HepG2 (cell line): ENCODE results near the gene RASL10A. TPM values are rescaled to one million over a fixed set of nuclear protein-coding genes. Genes with fewer than 3 reads are reported as not detected.

Experiments
- ATAC-seq: fragments of 200-7000 bp; cut with Tn5 transposase; 3 replicates; pipeline ENCODE4 v1.9.1; 2020; ENCODE audit warnings: mild to moderate bottlenecking, moderate library complexity
- BruUV-seq: library from RNA; stranded (reverse); fragments of 400-500 nt; replicated peaks from 2 replicates; lab custom pipeline; 2021; lab: Mats Ljungman, UMichigan
- CTCF ChIA-PET: fragments of 300-600 bp; formaldehyde crosslinking; extraction: SDS; loops from one replicate; lab custom pipeline; 2021; ENCODE audit warnings: low total read pairs, inconsistent platforms, low intra/inter-chr PET ratio; lab: Yijun Ruan, JAX
- POLR2A ChIA-PET: fragments of 350-600 bp; sonication (Branson Sonifier 250); formaldehyde crosslinking; loops from one replicate; lab custom pipeline; 2020; ENCODE audit warnings: antibody characterized with exemption, inconsistent platforms; lab: Yijun Ruan, JAX
- DNase-seq: peaks from one replicate; pipeline ENCODE4 v3.0.0-alpha.2; 2015; ENCODE audit warnings: low spot score
- FAIRE-seq: peaks from 3 replicates; lab custom pipeline; 2011; peaks lifted over from hg19 to GRCh38; lab: Jason Lieb, UNC
- H2AFZ ChIP-seq: one replicate; pipeline ENCODE4 v1.6.1; 2011; ENCODE audit warnings: low read length, inconsistent platforms
- H3K27ac ChIP-seq: fragments of 300-600 bp; 3 replicates; pipeline ENCODE4 v1.8.0; 2011; ENCODE audit warnings: mixed run types, mild to moderate bottlenecking, mixed read lengths, low read length, inconsistent platforms; ENCODE audit not compliant: insufficient read depth; ENCODE audit errors: extremely low read length
- H3K27me3 ChIP-seq, 2 experiments: fragments of 200-600 bp in 1 of 2; 2 replicates in 1 of 2; 3 replicates in 1 of 2; pipeline versions ENCODE4 v1.6.0 to v1.8.0; 2011; ENCODE audit warnings: low read length in 2 of 2, mild to moderate bottlenecking in 2 of 2, moderate library complexity in 2 of 2, inconsistent platforms in 1 of 2; ENCODE audit not compliant: insufficient read depth in 2 of 2, control insufficient read depth in 1 of 2
- H3K36me3 ChIP-seq, 2 experiments: fragments of 200-600 bp in 1 of 2; replicated peaks in 1 of 2; 2 replicates in 1 of 2; 3 replicates in 1 of 2; pipeline versions ENCODE4 v1.5.1 to v1.8.0; 2011; ENCODE audit warnings: low read length in 2 of 2, inconsistent platforms in 1 of 2; ENCODE audit not compliant: insufficient read depth in 2 of 2, control insufficient read depth in 1 of 2
- H3K4me1 ChIP-seq: 2 replicates; pipeline ENCODE4 v1.5.1; 2012; ENCODE audit warnings: low read length, inconsistent platforms; ENCODE audit not compliant: insufficient read depth
- H3K4me2 ChIP-seq: 2 replicates; pipeline ENCODE4 v1.6.0; 2011; ENCODE audit warnings: low read depth, low read length, inconsistent platforms
- H3K4me3 ChIP-seq, 3 experiments: fragments of 200-600 bp in 1 of 3; sonication (generic), shearing (Covaris generic) in 1 of 3; replicated peaks in 1 of 3; 2 replicates each; pipeline ENCODE4 v1.5.1; 2011 to 2016; ENCODE audit warnings: low read length in 3 of 3, inconsistent platforms in 2 of 3, low read depth in 2 of 3, mild to moderate bottlenecking in 2 of 3, control low read depth in 1 of 3, mixed read lengths in 1 of 3; ENCODE audit not compliant: insufficient read depth in 1 of 3
- H3K79me2 ChIP-seq: one replicate; pipeline ENCODE4 v1.6.1; 2011; ENCODE audit warnings: low read length, inconsistent platforms; ENCODE audit not compliant: insufficient read depth
- H3K9ac ChIP-seq: 2 replicates; pipeline ENCODE4 v1.6.0; 2011; ENCODE audit warnings: mild to moderate bottlenecking, low read depth, low read length, inconsistent platforms; ENCODE audit not compliant: insufficient read depth
- H3K9me3 ChIP-seq: 2 replicates; pipeline ENCODE4 v1.5.1; 2012; ENCODE audit warnings: mild to moderate bottlenecking, low read length
- H4K20me1 ChIP-seq: 2 replicates; pipeline ENCODE4 v1.6.0; 2011; ENCODE audit warnings: inconsistent platforms, mild to moderate bottlenecking, low read length, moderate library complexity; ENCODE audit not compliant: insufficient read depth
- GLI4 ChIP-seq: sonication (generic); formaldehyde crosslinking; IDR thresholded peaks from 2 replicates; pipeline ENCODE4 v1.5.1; 2020; ENCODE audit warnings: missing genetic modification reagents, mild to moderate bottlenecking, moderate library complexity, borderline replicate concordance
- GPN1 ChIP-seq: sonication (generic); formaldehyde crosslinking; IDR thresholded peaks from 2 replicates; pipeline ENCODE4 v1.5.1; 2020; ENCODE audit warnings: missing genetic modification reagents, borderline replicate concordance
- HCFC1 ChIP-seq: fragments of 150-350 bp; IDR thresholded peaks from 2 replicates; pipeline ENCODE4 v1.6.1; 2014; ENCODE audit warnings: low read depth, low read length
- HHEX ChIP-seq: IDR thresholded peaks from 2 replicates; pipeline ENCODE4 v1.6.1; 2016; ENCODE audit warnings: control low read depth
- HMG20A ChIP-seq: IDR thresholded peaks from 2 replicates; pipeline ENCODE4 v1.6.1; 2016; ENCODE audit warnings: borderline replicate concordance
- HOXA9 ChIP-seq: sonication (generic); formaldehyde crosslinking; IDR thresholded peaks from 2 replicates; pipeline ENCODE4 v1.8.1; 2022; ENCODE audit warnings: missing genetic modification reagents, mild to moderate bottlenecking, moderate library complexity, borderline replicate concordance
- ISL2 ChIP-seq: sonication (generic); formaldehyde crosslinking; IDR thresholded peaks from 2 replicates; pipeline ENCODE4 v1.5.0; 2020; ENCODE audit warnings: missing genetic modification reagents
- MIXL1 ChIP-seq: IDR thresholded peaks from 2 replicates; pipeline ENCODE4 v1.6.1; 2016
- NCOA2 ChIP-seq: sonication (generic); formaldehyde crosslinking; IDR thresholded peaks from 2 replicates; pipeline ENCODE4 v1.8.0; 2022; ENCODE audit warnings: inconsistent platforms
- NCOA5 ChIP-seq: sonication (generic); formaldehyde crosslinking; IDR thresholded peaks from 2 replicates; pipeline ENCODE4 v1.4.0; 2020; ENCODE audit warnings: missing genetic modification reagents
- NR1H2 ChIP-seq: sonication (generic); formaldehyde crosslinking; IDR thresholded peaks from 2 replicates; pipeline ENCODE4 v1.8.1; 2022; ENCODE audit warnings: low read depth, missing genetic modification reagents, borderline replicate concordance
- TEAD2 ChIP-seq: sonication (generic); formaldehyde crosslinking; IDR thresholded peaks from 2 replicates; pipeline ENCODE4 v1.9.0; 2021; ENCODE audit warnings: missing genetic modification reagents
- ZNF12 ChIP-seq: sonication (generic); formaldehyde crosslinking; IDR thresholded peaks from 2 replicates; pipeline ENCODE4 v1.5.0; 2020; ENCODE audit warnings: missing genetic modification reagents
- ZNF703 ChIP-seq: sonication (generic); formaldehyde crosslinking; IDR thresholded peaks from 2 replicates; pipeline ENCODE4 v1.5.1; 2020; ENCODE audit warnings: missing genetic modification reagents, mild to moderate bottlenecking, moderate library complexity, borderline replicate concordance
- WGBS: methylation state at CpG from one replicate; pipeline ENCODE4 v1.1.6; 2017; ENCODE audit warnings: low lambda C conversion rate; 5-methylcytosine and 5-hydroxymethylcytosine counted together
- in situ Hi-C: cut with HindIII; loops from 2 replicates; pipeline ENCODE4 v1.10.0; 2017; ENCODE audit warnings: low pct_unique_long_range_greater_than_20kb; ENCODE audit not compliant: extremely low pct_ligation_motif_present
- intact Hi-C: fragments of 100-400 bp; cut with micrococcal nuclease; formaldehyde crosslinking; loops from one replicate; pipeline ENCODE4 v1.10.0; 2022; ENCODE audit not compliant: unreplicated experiment
- polyA plus RNA-seq, 8 experiments: library from polyadenylated mRNA; depleted of rRNA in 3 of 8; stranded (reverse) in 7 of 8; unstranded in 1 of 8; fragments of >200 nt; fragmentation: Illumina TruSeq in 4 of 8; extraction: Trizol in 4 of 8; gene quantifications; 2 replicates each; pipeline versions ENCODE4 v1.2.1 to v1.2.3, GENCODE V29; 2011 to 2016; ENCODE audit warnings: low read depth in 4 of 8, missing spikeins in 1 of 8, mixed read lengths in 1 of 8; ENCODE audit not compliant: insufficient read depth in 1 of 8
- total RNA-seq, 5 experiments: library from RNA; depleted of rRNA; stranded (reverse); fragments of >200 nt; fragmentation: Illumina TruSeq; extraction: Trizol; gene quantifications; 2 replicates each; pipeline ENCODE4 v1.2.3, GENCODE V29; 2016; ENCODE audit warnings: low read depth in 1 of 5
- TF ChIP-seq, protein P1 (sequence below): sonication (generic); formaldehyde crosslinking; IDR thresholded peaks from 2 replicates; pipeline ENCODE4 v1.9.0; 2021; ENCODE audit warnings: missing genetic modification reagents, borderline replicate concordance
- TF ChIP-seq, protein P2 (sequence below): sonication (generic); formaldehyde crosslinking; IDR thresholded peaks from 2 replicates; pipeline ENCODE4 v1.4.0; 2020; ENCODE audit warnings: mild to moderate bottlenecking, missing genetic modification reagents
- TF ChIP-seq, protein P3 (sequence below): sonication (generic); formaldehyde crosslinking; IDR thresholded peaks from 2 replicates; pipeline ENCODE4 v1.8.0; 2022; ENCODE audit warnings: missing genetic modification reagents, mild to moderate bottlenecking, borderline replicate concordance
- TF ChIP-seq, protein P4 (sequence below): sonication (generic); formaldehyde crosslinking; IDR thresholded peaks from 2 replicates; pipeline ENCODE4 v1.8.0; 2022; ENCODE audit warnings: low read depth, missing genetic modification reagents

Gene RASL10A
- total and polyA plus RNA-seq, 2 of the 13 experiments (the other 11 are each of a cell fraction or from before 2014, with no cell fraction given): 0.05 to 0.22 TPM

DNA sequence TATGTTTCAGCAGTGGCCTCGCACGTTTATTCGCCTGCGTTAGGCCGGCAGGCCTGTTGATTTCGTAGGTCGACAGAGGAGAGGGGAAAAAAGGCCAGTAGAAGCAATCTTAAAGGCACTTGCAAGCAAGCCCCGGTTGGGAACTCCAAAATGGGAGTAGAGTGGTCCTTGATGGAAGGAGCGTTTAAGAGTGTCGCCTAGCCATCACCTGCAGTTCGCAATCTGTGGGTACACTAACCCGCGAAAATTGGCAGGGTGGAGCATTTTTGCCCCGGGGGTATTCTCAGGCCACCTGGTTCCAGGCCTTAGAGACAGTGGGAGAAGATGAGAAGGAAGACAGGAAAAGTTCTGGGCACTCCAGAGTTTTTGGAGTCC is 46.3 kb downstream of the RASL10A start (continued):
- TF ChIP-seq, protein P1, sequence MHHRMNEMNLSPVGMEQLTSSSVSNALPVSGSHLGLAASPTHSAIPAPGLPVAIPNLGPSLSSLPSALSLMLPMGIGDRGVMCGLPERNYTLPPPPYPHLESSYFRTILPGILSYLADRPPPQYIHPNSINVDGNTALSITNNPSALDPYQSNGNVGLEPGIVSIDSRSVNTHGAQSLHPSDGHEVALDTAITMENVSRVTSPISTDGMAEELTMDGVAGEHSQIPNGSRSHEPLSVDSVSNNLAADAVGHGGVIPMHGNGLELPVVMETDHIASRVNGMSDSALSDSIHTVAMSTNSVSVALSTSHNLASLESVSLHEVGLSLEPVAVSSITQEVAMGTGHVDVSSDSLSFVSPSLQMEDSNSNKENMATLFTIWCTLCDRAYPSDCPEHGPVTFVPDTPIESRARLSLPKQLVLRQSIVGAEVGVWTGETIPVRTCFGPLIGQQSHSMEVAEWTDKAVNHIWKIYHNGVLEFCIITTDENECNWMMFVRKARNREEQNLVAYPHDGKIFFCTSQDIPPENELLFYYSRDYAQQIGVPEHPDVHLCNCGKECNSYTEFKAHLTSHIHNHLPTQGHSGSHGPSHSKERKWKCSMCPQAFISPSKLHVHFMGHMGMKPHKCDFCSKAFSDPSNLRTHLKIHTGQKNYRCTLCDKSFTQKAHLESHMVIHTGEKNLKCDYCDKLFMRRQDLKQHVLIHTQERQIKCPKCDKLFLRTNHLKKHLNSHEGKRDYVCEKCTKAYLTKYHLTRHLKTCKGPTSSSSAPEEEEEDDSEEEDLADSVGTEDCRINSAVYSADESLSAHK (CRISPR knock-in tag): no peak
- TF ChIP-seq HHEX (no peak), NCOA2 (CRISPR knock-in tag) (no peak), HCFC1 (no peak), GPN1 (CRISPR knock-in tag) (no peak)
- TF ChIP-seq, protein P2, sequence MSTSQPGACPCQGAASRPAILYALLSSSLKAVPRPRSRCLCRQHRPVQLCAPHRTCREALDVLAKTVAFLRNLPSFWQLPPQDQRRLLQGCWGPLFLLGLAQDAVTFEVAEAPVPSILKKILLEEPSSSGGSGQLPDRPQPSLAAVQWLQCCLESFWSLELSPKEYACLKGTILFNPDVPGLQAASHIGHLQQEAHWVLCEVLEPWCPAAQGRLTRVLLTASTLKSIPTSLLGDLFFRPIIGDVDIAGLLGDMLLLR (CRISPR knock-in tag): no peak
- TF ChIP-seq, all 625 proteins: peak for 5

DNA sequence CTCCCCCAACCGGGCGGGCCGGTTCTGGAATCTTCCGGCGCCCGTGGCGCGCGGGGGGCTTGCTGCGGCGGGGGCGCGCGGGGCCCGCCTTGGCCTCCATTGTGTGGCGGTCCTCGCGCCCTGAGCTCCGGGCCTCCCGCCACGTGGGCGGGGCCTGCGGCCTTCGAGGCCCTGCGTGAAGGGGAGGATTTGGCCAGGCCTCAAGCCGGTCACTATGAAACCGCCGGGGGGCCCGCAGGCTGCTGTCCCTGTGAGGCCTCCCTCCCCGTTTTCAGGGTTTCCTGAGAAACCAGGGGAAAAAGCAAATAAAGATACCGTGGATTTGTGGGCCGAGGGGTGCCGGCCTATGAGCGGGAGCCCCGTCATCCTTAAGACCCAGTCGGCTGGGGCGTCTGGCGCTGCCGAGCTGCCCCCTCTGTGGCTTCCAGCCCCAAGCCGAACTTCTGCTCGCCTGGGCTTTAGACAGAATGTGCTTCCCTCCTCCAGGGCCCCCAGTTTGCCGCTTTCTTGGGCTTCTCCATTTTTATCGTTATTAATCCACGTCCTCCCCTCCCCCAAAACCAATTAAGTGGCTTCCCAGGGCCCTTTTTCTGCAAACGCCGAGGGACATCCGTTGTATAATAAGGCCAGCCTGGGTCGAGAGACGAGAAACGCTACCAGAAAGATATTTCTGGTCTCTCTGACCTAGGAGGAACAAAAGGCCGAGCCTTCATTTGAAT is 46.8 kb downstream of the RASL10A start:
- H3K4me1 ChIP-seq: peaks cover 56% of the 10 kb centered on the region
- peak; percentile 23 for ATAC-seq
- H3K79me2 ChIP-seq: peaks cover 77% of the 10 kb centered on the region
- peaks cover 43% of the 10 kb centered on the region for H4K20me1 ChIP-seq
- H3K27ac ChIP-seq: peak overlapping the region; percentile 98
- FAIRE-seq: no peak
- H3K9ac ChIP-seq: peak overlapping the region; percentile 100
- intact Hi-C loops (no loop called here), in situ Hi-C loops (no loop called here)
- under 1% methylated on average over 11 of the region's 51 CpGs for WGBS
- H3K27me3 ChIP-seq: no peaks in the 10 kb centered on the region; a peak in 1 of 5 replicates
- no peaks in the 10 kb centered on the region for H3K9me3 ChIP-seq
- peak overlapping the region; percentile 75 to 96 (median 93) for H3K4me3 ChIP-seq
- peaks cover 7 to 40% of the 10 kb centered on the region in 2 experiments for H3K36me3 ChIP-seq
- H2AFZ ChIP-seq: no peak overlapping the region
- POLR2A ChIA-PET: interaction anchor here (0.5 to 1.2 kb wide), 2 partner anchors 8 to 14 kb away, joined by 3 to 4 read pairs; no protein-coding TSS in a partner anchor
- H3K4me2 ChIP-seq: peak overlapping the region; percentile 90
- peak; percentile 41 for DNase-seq
- BruUV-seq: no TSS peak
- CTCF ChIA-PET: no interaction called here
- no peak for TF ChIP-seq ZNF12 (CRISPR knock-in tag)
- TF ChIP-seq HMG20A (CRISPR knock-in tag): no peak
- TF ChIP-seq MIXL1 (CRISPR knock-in tag): no peak
- TF ChIP-seq NCOA5 (CRISPR knock-in tag): no peak
- TF ChIP-seq, protein P3, sequence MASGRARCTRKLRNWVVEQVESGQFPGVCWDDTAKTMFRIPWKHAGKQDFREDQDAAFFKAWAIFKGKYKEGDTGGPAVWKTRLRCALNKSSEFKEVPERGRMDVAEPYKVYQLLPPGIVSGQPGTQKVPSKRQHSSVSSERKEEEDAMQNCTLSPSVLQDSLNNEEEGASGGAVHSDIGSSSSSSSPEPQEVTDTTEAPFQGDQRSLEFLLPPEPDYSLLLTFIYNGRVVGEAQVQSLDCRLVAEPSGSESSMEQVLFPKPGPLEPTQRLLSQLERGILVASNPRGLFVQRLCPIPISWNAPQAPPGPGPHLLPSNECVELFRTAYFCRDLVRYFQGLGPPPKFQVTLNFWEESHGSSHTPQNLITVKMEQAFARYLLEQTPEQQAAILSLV (CRISPR knock-in tag): no peak; the same call in 1 of the 2 replicates
- TF ChIP-seq ZNF703 (CRISPR knock-in tag): peak; percentile 75; the same call in 1 of the 2 replicates
- TF ChIP-seq HOXA9 (CRISPR knock-in tag): 0 out of 2 replicates have a peak, but pooled peaks have one; percentile 76
- peak; percentile 84; the same call in 1 of the 2 replicates for TF ChIP-seq GLI4 (CRISPR knock-in tag)
- TF ChIP-seq NR1H2 (CRISPR knock-in tag): 0 out of 2 replicates have a peak, but pooled peaks have one; percentile 51
- TF ChIP-seq ISL2 (CRISPR knock-in tag): 0 out of 2 replicates have a peak, but pooled peaks have one; percentile 38
- TF ChIP-seq TEAD2: 0 out of 2 replicates have a peak, but pooled peaks have one; percentile 14
- TF ChIP-seq, protein P4, sequence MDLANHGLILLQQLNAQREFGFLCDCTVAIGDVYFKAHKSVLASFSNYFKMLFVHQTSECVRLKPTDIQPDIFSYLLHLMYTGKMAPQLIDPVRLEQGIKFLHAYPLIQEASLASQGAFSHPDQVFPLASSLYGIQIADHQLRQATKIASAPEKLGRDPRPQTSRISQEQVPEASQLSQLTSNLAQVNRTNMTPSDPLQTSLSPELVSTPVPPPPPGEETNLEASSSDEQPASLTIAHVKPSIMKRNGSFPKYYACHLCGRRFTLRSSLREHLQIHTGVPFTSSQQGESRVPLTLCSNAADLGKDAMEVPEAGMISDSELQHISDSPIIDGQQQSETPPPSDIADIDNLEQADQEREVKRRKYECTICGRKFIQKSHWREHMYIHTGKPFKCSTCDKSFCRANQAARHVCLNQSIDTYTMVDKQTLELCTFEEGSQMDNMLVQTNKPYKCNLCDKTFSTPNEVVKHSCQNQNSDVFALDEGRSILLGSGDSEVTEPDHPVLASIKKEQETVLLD (CRISPR knock-in tag): peak; percentile 72
